ENCODE measurements around the gene HEBP1.

DNA sequence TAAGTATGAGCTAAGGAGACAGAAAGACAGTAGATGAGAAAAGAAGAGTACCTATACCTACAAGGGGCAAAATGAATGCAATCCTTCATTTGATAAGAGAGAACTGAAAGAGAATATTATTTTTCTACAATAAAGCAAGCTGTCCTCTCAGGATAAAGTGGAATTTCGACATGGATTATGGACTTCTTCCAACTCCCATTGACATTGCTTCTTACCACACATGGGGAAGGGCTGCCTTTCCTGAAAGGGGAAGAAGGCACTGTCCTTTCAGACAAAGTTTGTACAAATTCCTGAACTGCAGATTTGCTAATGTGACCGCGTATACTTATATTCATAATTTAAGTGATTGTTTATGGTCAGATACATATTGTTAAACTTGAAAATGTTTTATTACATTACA lies 4.3 kb upstream of the HEBP1 start:
- TF ChIP-seq, protein P1, sequence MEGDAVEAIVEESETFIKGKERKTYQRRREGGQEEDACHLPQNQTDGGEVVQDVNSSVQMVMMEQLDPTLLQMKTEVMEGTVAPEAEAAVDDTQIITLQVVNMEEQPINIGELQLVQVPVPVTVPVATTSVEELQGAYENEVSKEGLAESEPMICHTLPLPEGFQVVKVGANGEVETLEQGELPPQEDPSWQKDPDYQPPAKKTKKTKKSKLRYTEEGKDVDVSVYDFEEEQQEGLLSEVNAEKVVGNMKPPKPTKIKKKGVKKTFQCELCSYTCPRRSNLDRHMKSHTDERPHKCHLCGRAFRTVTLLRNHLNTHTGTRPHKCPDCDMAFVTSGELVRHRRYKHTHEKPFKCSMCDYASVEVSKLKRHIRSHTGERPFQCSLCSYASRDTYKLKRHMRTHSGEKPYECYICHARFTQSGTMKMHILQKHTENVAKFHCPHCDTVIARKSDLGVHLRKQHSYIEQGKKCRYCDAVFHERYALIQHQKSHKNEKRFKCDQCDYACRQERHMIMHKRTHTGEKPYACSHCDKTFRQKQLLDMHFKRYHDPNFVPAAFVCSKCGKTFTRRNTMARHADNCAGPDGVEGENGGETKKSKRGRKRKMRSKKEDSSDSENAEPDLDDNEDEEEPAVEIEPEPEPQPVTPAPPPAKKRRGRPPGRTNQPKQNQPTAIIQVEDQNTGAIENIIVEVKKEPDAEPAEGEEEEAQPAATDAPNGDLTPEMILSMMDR (IDR thresholded peaks at IDR 0.05) = no peak
- TF ChIP-seq, protein P2, sequence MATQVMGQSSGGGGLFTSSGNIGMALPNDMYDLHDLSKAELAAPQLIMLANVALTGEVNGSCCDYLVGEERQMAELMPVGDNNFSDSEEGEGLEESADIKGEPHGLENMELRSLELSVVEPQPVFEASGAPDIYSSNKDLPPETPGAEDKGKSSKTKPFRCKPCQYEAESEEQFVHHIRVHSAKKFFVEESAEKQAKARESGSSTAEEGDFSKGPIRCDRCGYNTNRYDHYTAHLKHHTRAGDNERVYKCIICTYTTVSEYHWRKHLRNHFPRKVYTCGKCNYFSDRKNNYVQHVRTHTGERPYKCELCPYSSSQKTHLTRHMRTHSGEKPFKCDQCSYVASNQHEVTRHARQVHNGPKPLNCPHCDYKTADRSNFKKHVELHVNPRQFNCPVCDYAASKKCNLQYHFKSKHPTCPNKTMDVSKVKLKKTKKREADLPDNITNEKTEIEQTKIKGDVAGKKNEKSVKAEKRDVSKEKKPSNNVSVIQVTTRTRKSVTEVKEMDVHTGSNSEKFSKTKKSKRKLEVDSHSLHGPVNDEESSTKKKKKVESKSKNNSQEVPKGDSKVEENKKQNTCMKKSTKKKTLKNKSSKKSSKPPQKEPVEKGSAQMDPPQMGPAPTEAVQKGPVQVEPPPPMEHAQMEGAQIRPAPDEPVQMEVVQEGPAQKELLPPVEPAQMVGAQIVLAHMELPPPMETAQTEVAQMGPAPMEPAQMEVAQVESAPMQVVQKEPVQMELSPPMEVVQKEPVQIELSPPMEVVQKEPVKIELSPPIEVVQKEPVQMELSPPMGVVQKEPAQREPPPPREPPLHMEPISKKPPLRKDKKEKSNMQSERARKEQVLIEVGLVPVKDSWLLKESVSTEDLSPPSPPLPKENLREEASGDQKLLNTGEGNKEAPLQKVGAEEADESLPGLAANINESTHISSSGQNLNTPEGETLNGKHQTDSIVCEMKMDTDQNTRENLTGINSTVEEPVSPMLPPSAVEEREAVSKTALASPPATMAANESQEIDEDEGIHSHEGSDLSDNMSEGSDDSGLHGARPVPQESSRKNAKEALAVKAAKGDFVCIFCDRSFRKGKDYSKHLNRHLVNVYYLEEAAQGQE (IDR thresholded peaks at IDR 0.05; ENCODE audit: insufficient read depth in 1 of 2, low read depth in 2 of 2, low read length in 1 of 2) = no peak
